Fibroblast of skin of left biceps (primary cell): ENCODE data around the gene RFX1.
"Not testable (repeated sequence)": the region's sequence is repeated elsewhere in the genome, so short reads cannot be mapped to it uniquely, and the experiment has no call there.

Experiments used
- DNase-seq, 2 experiments: peaks; one replicate each; pipeline ENCODE4 v3.0.0-alpha.2; 2013; ENCODE audit warnings: low read depth in 2 of 2

The RFX1 gene

DNA sequence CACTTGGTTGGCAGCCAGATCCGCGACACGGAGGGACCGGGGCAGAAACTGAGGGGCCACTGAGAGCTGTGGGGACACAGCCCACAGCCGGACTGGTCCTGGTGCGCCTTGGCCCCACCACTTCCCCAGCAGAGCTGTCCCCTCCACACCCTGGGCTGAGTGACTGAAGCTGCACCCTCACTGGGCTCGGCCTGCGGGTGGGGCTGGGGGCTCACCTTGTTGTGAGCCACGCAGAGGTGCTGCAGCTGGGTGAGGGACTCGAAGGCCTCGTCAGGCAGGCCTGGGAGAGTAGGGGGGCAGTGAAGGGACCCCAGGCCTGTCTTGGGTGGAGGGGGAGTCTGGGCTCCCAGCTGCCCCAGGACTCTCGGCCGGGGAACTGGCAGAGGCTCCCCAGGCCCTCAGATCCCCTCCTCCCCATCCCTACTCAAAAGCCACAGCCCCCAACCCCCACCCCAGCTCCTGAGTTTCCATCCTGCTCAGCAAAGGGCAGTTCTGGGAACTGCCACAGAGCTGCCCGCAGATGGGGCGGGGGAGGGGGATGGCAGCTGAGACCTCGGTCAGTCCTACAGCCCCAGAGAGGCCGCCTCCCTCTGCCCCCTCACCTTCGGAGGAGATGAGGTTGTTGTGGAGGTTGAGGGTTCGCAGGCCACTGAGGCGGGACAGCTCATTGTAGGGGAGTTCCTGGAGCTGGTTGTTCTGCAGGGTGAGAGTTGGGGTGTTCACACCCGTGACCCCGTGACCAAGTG lies 70.2 kb downstream of the RFX1 start:
- no peak for DNase-seq

DNA sequence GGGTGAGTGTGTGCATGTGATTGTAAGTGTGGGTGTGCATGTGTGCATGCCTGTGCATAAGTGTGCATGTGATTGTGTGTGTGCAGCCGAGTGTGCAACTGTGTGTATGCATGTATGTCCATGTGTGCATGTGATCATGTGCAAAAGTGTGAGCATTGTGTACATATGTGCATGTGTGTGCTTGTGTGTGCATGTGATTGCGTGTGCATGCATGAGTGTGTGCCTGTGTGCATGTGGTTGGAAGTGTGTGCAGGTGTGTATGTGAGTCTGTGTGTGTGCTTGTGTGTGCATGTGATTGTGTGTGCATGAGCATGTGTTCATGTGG lies 71.4 kb downstream of the RFX1 start:
- no peak for DNase-seq

DNA sequence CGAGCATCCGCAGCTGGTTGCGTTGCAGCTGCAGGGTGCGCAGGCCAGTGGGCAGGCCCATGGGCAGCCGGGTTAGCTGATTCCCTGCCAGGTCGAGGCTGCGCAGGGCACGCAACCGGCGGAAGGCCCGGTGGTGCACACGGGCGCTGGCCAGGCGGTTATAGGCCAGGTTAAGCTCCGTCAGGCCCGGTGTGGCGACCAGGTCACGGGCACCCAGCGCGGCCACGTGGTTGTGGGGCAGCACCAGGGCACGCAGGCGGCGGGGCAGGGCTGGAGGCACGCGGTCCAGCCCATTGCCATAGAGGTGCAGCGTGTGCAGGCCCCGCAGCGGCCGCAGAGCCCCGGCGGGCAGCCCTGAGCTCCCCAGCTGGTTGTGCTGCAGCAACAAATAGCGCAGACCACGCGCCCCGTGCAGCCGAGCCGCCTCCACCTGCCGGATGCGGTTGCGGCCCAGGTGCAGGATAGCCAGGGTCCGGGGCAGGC lies 73.2 kb downstream of the RFX1 start:
- DNase-seq = no peak

DNA sequence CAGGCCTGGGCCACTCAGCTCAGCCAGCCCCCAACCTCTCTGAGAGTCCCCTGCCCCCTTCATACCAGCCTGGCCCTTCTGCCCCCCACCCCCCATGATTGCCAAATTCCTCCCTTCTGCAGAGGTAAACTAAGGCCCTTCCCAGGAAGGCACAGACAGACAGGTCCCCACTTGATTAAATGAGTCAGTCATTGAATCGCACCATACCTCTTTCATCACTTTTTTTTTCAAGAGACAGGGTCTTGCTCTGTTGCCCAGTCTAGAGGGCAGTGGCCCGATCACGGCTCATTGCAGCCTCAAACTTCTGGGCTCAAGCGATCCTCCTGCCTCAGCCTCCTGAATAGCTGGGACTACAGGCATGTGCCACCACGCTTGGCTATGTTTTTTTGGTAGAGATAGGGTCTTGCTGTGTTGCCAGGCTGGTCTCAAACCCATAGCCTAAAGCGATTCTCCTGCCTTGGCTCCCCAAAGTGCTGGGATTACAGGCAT lies 73.9 kb downstream of the RFX1 start:
- no peak for DNase-seq

DNA sequence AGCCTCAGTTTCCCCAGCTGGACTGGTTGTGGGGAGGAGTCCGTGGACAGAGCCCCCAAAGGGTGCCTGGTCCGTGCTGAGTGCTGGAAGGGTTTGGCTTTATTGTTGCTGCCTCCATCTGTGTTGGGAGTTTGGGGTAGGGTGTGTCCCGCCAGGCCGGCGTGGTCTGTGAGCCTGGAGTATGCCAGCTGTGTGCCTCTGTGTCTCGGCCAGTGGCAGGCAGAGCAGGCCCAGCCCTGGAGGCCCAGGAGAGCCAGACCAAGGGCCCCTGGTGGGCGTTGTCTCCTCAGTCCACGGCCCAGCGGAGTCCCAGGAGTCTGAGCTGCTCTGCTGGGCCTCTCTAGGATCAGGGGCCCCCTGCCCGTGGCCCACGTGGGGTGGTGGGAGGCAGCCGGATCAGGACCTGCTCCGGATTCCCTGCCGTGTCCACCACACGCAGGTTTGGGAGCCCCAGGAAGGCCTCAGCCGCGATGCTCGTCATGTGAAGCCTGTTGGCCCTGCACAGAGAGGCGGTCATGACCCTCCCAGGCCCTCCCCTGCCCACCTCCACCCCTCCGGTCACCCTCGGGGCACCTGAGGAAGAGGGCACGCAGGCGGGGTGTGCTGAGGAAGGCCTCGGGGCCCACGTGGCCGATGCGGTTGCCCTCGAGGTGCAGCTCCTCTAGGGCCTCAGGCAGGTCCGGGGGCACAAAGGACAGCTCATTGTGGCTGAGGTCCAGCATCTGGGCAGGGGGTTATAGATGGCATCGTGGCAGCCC lies 74.5 kb downstream of the RFX1 start:
- DNase-seq = no peak

DNA sequence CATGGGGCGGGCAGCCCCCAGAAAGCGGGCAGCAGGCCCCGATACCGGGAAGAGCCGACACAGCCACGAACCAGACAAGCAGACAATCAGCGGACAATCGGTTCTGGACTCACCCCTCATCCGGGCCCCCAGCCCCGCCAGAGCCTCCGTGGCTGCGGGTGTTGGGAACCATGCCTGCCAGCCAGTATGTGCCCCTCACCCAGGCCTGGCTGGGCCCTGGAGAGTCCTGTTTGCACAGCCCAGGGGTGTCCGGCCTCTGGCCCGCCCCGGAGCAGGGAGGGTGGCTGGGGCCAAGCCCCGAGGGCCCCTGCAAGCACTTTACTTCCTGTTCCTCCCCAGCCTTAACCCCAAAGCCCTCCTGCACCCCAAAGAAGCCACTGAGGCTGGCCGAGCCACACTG lies 75.7 kb downstream of the RFX1 start:
- DNase-seq = no peak

DNA sequence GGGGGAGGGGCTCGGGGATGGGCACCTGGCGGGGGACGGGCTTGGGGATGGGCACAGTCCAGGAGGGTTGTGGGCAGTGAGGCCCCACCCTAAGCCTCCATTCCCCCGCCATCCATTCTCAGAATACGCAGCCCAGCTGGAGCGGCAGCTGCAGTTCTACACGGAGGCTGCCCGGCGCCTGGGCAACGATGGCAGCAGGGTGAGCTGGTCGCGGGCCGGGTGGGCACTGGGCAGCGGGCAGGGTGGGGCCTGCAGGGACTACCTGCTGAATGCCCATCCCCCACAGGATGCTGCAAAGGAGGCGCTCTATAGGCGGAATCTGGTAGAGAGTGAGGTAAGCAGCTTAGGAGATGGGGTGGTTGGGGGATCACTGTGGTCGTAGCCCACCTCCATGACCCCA lies 76.2 kb downstream of the RFX1 start:
- DNase-seq = no peak

DNA sequence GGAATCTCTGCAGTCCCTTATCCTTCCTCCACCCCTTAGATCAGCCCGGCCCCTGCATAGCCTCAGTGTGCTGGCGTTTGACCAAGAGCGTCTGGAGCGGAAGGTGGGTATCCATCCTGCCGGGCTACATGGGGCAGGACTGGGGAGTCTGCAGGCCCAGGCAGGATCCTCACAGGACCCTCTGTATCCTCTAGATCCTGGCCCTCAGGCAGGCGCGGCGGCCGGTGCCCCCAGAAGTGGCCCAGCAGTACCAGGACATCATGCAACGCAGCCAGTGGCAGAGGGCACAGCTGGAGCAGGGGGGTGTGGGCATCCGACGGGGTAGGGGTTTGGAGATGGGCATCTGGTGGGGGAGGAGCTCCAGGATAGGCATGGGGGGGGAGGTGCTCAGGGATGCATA lies 76.8 kb downstream of the RFX1 start:
- DNase-seq = no peak

DNA sequence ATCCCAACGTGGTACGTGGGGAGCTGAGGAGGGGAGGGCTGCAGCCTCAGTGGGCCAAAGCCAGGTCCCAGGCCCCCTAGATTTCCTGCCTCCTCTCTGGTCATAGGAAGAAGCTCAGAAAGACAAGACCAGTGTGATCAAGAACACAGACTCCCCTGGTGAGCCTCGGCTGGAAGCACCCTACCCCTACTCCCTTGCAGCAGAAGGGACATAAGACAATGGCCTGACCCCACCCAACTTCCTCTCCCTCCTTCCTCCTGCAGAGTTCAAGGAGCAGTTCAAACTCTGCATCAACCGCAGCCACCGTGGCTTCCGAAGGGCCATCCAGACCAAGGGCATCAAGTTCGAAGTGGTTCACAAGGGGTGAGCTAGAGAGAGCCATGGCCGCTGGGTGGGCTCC lies 79.4 kb downstream of the RFX1 start:
- DNase-seq = no peak

DNA sequence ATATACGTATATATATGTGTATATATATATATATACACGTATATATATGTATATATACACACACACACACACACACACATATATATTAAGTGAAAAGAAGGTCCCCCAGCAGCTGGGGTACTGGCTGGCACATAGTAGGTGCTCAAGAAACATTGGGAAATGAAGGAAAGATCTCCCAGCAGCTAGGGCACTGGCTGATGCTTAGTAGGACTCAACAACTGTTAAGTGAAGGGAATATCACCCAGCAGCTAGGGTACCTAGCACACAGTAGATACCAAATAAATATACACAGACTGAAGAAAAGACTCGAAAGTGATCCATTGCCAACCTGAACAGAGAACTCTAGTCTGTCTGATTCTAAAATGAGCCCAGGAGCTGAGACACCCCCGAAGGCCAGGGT lies 80.1 kb downstream of the RFX1 start:
- no peak for DNase-seq

DNA sequence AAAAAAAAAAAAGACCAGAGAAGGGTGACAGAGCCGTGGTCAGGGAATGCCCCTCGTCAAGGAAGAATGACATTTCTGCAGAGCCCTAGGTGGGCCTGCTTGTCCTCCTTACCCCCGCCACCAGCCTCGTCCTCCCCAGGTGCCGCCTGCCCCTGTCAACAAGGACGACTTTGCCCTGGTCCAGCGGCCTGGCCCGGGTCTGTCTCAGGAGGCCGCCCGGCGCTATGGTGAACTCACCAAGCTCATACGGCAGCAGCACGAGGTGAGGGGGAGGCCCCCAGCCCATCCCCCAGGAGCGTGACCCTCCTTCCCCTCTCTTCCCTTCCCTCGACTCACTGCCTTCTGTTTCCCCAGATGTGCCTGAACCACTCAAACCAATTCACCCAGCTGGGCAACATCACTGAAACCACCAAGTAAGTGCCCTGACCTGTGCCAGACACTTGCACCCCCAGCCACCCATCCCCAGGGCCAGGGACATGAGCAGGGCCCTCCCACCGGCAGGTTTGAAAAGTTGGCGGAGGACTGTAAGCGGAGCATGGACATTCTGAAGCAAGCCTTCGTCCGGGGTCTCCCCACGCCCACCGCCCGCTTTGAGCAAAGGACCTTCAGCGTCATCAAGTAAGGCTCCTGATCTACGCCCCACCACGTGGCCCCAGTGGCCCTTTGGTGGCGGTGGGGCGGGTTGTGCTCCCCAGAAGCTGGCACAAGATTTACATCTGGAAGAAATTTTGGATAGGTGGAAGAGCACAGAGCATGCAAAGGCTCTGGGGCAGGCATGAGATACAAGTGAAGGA lies 82.7 kb downstream of the RFX1 start:
- DNase-seq = no peak

DNA sequence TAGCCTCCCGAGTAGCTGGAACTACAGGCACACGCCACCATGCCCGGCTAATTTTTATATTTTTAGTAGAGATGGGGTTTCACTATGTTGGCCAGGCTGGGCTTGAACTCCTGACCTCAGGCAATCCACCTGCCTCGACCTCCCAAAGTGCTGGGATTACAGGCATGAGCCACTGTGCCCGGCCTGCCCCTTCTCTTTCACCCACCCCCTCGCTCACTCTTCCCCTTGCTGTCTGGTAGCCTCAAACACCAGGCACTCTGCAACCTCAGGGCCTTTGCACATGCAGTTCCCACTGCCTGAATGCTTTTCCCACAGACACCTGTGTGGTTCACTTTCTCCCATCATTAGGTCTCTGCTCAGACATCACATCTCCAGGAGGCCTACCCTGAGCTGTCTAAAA lies 84.0 kb downstream of the RFX1 start:
- DNase-seq = not testable (repeated sequence)

DNA sequence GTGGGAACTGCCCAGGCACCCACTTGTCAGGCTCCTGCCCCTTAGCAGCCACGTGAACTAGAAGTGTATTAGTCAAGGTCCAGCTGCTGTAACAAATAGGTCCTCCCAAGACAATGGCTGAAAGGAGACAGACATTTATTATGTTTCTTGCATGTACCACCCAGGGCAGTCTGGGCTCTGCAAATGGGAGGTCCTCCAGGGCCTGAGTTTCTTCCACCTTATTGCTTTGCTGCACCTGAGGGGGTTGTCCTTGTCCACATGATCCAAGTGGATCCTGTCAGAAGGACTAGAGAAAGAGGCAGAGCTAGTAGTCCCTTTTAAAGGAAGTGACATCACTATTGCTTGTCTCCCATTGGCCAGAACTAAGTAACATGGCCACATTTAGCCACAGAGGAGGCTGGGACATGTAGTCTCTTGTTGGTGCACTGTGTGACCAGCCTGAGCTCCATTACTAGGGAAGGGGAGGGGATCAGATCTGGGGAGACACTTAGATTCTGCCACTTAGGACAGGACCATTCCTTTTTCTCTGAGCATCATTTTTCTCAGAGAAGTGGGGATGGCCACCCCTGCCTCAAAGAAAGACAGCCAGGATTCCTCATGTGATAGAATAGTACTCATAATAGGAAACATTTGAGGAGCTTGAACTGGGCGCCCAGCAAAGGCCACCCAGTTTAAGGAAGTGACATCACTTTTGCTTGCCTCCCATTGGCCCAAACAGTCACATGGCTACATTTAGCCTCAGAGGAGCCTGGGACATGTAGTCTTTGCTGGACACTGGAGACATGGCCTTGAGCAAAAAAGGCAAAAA lies 85.0 kb downstream of the RFX1 start:
- DNase-seq = no peak

DNA sequence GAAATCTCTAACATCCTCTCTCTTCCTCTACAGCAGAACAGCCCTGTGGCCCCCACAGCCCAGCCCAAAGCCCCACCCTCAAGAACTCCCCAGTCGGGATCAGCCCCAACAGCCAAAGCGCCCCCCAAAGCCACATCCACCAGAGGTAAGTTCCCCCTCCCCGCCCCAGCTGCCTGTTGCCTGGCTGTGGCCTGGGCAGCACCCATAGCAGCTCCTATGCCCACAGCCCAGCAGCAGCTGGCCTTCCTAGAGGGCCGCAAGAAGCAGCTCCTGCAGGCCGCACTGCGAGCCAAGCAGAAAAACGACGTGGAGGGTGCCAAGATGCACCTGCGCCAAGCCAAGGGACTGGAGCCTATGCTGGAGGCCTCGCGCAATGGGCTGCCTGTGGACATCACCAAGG lies 85.6 kb downstream of the RFX1 start:
- DNase-seq = no peak

DNA sequence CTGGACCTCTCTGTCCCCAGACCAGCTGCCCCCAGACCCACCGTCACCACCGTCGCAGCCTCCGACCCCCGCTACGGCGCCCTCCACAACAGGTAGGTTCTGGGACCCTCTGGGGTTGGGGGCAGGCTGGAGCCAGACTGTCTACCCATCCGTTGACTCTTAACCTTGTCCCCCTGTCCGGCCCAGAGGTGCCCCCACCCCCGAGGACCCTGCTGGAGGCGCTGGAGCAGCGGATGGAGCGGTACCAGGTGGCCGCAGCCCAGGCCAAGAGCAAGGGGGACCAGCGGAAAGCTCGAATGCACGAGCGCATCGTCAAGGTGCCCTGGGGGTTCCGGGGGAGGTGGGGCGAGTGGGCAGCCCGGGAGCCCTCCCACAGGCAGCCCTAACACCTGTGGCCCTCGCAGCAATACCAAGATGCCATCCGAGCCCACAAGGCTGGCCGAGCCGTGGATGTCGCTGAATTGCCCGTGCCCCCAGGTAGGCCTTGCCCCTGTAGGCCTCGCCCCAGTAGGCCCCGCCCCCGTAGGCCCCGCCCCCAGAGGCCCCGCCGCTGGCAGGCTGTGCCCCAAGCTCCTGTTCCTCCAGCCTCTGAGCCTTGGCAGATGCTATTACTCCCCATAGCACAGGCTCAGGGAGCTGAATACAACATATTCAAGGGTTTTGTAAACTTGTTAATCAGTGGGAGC lies 87.3 kb downstream of the RFX1 start:
- DNase-seq = no peak

DNA sequence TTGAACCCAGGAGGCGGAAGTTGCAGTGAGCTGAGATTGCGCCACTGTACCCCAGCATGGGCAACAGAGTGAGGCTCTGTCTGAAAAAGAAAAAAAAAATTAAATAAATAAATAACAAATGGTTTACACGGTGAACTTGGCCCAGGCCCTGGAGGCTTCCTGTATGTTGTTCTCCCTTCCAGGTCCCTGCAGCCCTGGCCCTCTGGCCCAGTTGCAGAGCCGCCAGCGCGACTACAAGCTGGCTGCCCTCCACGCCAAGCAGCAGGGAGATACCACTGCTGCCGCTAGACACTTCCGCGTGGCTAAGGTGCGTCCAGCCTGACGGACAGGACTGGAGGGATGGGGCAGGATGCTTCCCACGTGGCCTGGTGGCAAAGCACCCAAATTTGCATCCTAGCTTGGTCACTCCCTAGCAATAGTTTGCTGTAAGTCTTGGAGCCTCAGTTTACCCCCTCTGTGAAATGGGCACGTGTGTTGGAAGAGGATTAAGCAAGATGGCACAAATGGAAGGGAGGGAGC lies 88.2 kb downstream of the RFX1 start:
- no peak for DNase-seq

DNA sequence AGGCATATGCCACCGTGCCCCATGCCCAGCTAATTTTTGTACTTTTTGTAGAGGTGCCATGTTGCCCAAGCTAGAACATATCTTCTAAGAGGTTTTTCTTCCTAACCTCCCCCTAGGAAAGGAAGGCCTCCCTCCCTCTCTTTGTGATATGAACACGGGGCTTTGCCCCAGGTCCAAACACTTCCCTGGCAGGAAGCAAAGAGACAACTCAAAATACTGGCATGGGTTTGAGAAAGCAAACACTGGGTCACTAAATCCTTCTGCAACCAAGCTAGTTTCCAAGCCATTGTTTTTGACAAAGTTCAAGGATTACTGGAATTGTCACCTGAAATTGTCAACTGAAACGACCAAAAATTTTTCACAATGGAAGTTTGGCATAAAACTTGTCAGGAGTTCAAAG lies 91.3 kb downstream of the RFX1 start:
- no peak for DNase-seq

DNA sequence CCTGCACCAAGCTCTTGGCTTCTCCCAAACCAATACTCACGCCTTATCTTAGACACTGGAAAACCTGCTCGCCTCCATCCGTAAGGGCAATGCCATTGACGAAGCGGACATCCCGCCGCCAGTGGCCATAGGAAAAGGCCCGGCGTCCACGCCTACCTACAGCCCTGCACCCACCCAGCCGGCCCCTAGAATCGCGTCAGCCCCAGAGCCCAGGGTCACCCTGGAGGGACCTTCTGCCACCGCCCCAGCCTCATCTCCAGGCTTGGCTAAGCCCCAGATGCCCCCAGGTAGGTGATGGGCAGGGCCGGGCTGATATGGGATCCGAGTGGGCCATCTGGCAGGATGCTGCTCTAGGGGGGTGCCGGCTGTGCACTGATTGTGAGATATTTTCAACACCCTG lies 92.8 kb downstream of the RFX1 start:
- no peak for DNase-seq
